LNCAP (cell line): Measurements from ENCODE around the gene SETBP1.

ENCODE experiments used
- CTCF ChIP-seq: fragments of 450-650 bp; IDR thresholded peaks from 2 replicates; pipeline ENCODE4 v1.5.1; 2017; ENCODE audit warnings: mild to moderate bottlenecking

Gene SETBP1

GRCh38 chr18:44859751-44860439, 179.2 kb downstream of the SETBP1 start:
- no peak for TF ChIP-seq CTCF

GRCh38 chr18:44862112-44862511, 181.4 kb downstream of the SETBP1 start:
- TF ChIP-seq CTCF, result no peak

GRCh38 chr18:44866103-44866502, 185.4 kb downstream of the SETBP1 start:
- no peak for TF ChIP-seq CTCF

GRCh38 chr18:44869533-44869932, 188.8 kb downstream of the SETBP1 start:
- no peak for TF ChIP-seq CTCF

- TF ChIP-seq CTCF, result no peak
Observed at GRCh38 chr18:44870631-44871502, 190.2 kb downstream of the SETBP1 start.

- TF ChIP-seq CTCF, result no peak
Observed at GRCh38 chr18:44871771-44872170, 191.1 kb downstream of the SETBP1 start.

GRCh38 chr18:44876024-44876423, 195.3 kb downstream of the SETBP1 start:
- no peak for TF ChIP-seq CTCF
